ENCODE data around the gene DENND1A. TPM values are rescaled to one million over a fixed set of nuclear protein-coding genes. Genes with fewer than 3 reads are reported as not detected.

DENND1A gene
- total and polyA plus RNA-seq, 2 experiments from 2014 or later = 13.1 to 28.7 TPM

GRCh38 chr9:123525424-123525823 is 404.5 kb downstream of the DENND1A start:
- no peak overlapping the region for H3K4me3 ChIP-seq
- H3K36me3 ChIP-seq (ENCODE audit: insufficient read depth) = no peaks in the 10 kb centered on the region
- DNase-seq (ENCODE audit: low spot score) (no peak), ATAC-seq (no peak)
- no peaks in the 10 kb centered on the region for H3K27me3 ChIP-seq (ENCODE audit: insufficient read depth)
- Mint-ChIP-seq H3K4me1 (peaks cover 5% of the 10 kb centered on the region; the same call in 2 of the 3 replicates), H3K4me3 (no peak overlapping the region), H3K27me3 (ENCODE audit: insufficient read depth, low read depth, poor library complexity) (peaks cover 5% of the 10 kb centered on the region), H3K36me3 (ENCODE audit: low read depth) (peaks cover 4% of the 10 kb centered on the region; the same call in 1 of the 3 replicates), H3K9me3 (peaks cover 5% of the 10 kb centered on the region; the same call in 1 of the 3 replicates), H3K27ac (no peak overlapping the region)
- no peak overlapping the region for H3K27ac ChIP-seq (ENCODE audit: low read depth)
- no peak overlapping the region for H3K4me2 ChIP-seq
- H3K9me2 ChIP-seq (ENCODE audit: insufficient read depth) = no peaks in the 10 kb centered on the region
- H3K79me2 ChIP-seq (replicated peaks; ENCODE audit: insufficient read depth) = no peaks in the 10 kb centered on the region
- H3F3A ChIP-seq (replicated peaks; ENCODE audit: low read depth) = no peaks in the 10 kb centered on the region
- no peak overlapping the region for H2AFZ ChIP-seq
- TF ChIP-seq STAT1 (IDR thresholded peaks at IDR 0.05; ENCODE audit: unreplicated experiment) (no peak), ZNF114 (CRISPR knock-in tag; IDR thresholded peaks at IDR 0.05) (no peak), CREB1 (CRISPR knock-in tag; IDR thresholded peaks at IDR 0.05; ENCODE audit: low read depth) (no peak), NANOG (IDR thresholded peaks at IDR 0.05; ENCODE audit: borderline replicate concordance) (no peak)
- no peaks in the 10 kb centered on the region for H3K4me1 ChIP-seq (ENCODE audit: insufficient read depth)
- peaks cover 6% of the 10 kb centered on the region for H4K20me1 ChIP-seq (replicated peaks; ENCODE audit: insufficient read depth)

- no peaks in the 10 kb centered on the region for H3F3A ChIP-seq (replicated peaks; ENCODE audit: low read depth)
- ATAC-seq = no peak
- H3K4me3 ChIP-seq = no peak overlapping the region
- Mint-ChIP-seq H3K27ac (no peak overlapping the region), H3K4me1 (peaks cover 5% of the 10 kb centered on the region; the same call in 2 of the 3 replicates), H3K9me3 (peaks cover 1% of the 10 kb centered on the region; the same call in 1 of the 3 replicates), H3K27me3 (ENCODE audit: insufficient read depth, low read depth, poor library complexity) (peaks cover 5% of the 10 kb centered on the region), H3K36me3 (ENCODE audit: low read depth) (peaks cover under 1% of the 10 kb centered on the region; the same call in 1 of the 3 replicates), H3K4me3 (no peak overlapping the region)
- peaks cover 6% of the 10 kb centered on the region for H4K20me1 ChIP-seq (replicated peaks; ENCODE audit: insufficient read depth)
- no peaks in the 10 kb centered on the region for H3K9me2 ChIP-seq (ENCODE audit: insufficient read depth)
- H3K79me2 ChIP-seq (replicated peaks; ENCODE audit: insufficient read depth) = no peaks in the 10 kb centered on the region
- H2AFZ ChIP-seq = no peak overlapping the region
- no peaks in the 10 kb centered on the region for H3K36me3 ChIP-seq (ENCODE audit: insufficient read depth)
- H3K4me1 ChIP-seq (ENCODE audit: insufficient read depth) = no peaks in the 10 kb centered on the region
- DNase-seq (ENCODE audit: low spot score) = no peak
- H3K4me2 ChIP-seq = no peak overlapping the region
- H3K27me3 ChIP-seq (ENCODE audit: insufficient read depth) = no peaks in the 10 kb centered on the region
- no peak overlapping the region for H3K27ac ChIP-seq (ENCODE audit: low read depth)
- TF ChIP-seq REST (IDR thresholded peaks at IDR 0.05; ENCODE audit: unreplicated experiment) = no peak
- TF ChIP-seq EZH2 (IDR thresholded peaks at IDR 0.05; ENCODE audit: low read depth, unreplicated experiment) = no peak
- TF ChIP-seq NANOG (IDR thresholded peaks at IDR 0.05; ENCODE audit: borderline replicate concordance) = no peak
- TF ChIP-seq JUNB (IDR thresholded peaks at IDR 0.05; ENCODE audit: unreplicated experiment) = no peak
- no peak for TF ChIP-seq CREB1 (CRISPR knock-in tag; IDR thresholded peaks at IDR 0.05; ENCODE audit: low read depth)
- no peak for TF ChIP-seq ZNF462 (CRISPR knock-in tag; IDR thresholded peaks at IDR 0.05)
- no peak for TF ChIP-seq EZH2phosphoT487 (IDR thresholded peaks at IDR 0.05; ENCODE audit: unreplicated experiment)
- no peak for TF ChIP-seq CTCF (conservative IDR thresholded peaks at IDR 0.05; ENCODE audit: low read depth in 2 of 2)
These were observed 405.1 kb downstream of the DENND1A start for GRCh38 chr9:123524866-123525265.
